COR-L47 (cell line): ENCODE results near the gene RACGAP1.

ENCODE experiments used
- DNase-seq: peaks from one replicate; lab custom pipeline; 2025; lab: John Stamatoyannopoulos, UW

The RACGAP1 gene

DNA sequence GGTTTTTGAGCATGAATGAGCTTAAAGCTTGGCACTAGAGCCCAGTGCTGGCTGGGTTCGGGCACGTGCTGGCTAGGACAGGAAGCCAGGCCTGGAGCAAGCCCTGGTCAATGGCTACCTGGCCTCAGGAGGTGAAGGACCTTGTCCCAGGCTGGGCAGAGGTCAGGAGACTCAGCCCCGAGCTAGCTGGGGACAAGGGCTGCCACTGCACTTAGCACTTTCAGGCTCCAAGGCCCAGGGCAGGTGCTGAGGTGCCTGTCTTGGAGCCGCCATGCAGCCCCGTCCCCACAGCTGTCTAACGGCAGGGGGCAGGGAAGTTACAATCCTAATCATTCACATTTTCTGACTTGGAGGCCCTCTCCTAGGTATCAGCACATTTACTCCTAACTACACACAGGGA is 56.8 kb downstream of the RACGAP1 start:
- no peak for DNase-seq

DNA sequence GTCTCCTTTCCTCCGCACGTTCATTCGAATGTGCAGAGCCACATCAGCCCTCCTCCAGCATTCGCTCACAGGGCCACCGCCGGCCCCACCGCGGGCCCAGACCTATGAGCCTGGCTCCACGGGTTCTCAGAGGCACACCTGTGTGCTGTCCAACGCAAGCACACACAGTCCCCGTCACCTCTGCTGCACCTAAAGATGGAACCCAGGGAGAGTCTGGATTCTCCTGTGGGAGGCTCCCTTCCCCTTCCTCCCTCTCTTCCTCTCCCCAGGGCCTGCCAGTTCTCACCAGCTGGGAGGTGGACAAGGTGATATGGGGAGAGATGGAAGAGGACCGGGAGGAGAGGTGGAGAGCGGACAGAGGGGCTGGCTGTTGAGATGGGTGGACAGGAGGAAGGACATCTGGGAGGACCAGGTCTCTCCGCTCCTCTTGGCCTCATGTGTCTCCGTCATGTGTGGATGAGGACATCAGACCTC is 57.5 kb downstream of the RACGAP1 start:
- DNase-seq, result no peak

DNA sequence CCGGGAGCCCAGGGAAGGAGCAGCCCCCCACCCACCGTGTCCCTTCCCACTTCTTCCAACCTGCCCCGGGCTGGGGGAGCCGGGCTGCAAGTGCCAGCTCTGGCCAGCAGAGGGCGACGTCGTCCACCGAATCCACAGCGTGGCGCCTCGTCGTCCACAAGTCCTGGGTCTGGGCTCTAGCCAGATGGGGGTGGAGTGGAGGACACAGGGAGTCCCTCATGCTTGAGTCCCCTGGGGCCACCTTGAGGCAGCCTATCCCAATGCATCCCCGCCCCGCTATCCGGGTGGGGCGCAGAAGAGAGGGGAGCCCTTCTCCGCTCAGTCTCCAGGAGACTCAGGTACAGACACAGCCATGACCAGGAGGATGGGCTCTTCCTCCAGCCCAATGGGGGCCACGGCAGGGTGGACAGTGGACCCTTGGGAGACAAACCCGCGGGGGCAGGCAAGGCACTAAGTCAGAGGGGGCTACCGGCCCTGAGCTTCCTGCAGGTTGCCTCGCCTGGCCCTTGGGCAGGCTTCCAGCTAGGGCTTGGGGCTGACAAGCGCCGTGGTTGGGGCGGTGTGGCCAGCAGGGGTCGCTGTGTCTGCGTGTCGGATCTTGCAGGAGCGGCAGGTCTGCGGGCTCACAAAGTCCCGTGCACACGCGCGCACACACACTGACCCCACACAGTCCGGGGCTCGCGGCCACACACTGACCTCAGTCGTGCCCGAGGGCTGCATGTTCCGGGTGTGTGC is 58.1 kb downstream of the RACGAP1 start:
- DNase-seq, result peak; percentile 85

DNA sequence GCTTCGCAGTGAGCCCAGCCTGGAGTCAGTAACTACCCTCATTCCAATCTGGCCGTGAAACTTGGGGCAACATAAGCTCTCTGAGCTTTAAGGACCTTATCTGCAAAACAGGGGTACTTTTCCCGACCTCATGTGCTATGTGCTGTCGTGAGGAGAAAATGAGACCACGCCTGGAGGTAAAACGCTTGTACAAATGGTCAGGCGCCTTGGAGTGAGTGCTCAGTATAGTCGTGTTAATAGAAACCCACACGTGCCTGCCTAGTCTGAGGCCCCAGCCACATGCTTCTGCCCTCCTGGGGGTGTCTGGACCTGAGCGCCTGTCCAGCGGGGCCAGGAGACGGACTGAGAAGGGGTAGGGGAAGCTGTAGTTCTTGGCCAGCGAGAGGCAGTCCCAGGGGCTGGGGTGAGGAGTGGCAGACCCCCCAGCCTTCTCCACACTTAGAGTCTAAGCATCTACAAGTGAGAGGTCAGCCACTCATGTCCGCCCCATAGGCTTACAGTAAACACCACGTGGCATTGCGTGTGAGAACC is 58.7 kb downstream of the RACGAP1 start:
- DNase-seq, result no peak

DNA sequence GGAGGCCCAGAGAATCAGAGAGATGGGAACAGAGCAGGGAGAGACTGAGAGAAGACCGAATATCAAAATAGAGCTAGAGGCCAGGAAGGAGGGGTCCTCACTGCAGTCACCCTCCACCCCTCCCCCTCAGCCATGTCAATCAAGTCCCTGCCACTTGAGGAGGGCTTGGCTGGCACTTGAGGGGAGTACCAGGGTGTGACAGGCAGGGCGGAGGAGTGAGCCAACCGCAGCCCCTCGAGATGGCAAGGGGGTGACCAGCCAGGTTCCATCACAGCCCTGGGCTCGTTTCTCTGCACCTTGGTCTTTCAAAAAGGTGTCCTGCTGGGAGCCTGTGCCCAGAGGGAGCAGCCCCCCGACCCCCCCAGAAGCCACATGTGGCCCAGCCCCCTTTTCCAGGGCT is 59.5 kb downstream of the RACGAP1 start:
- no peak for DNase-seq

DNA sequence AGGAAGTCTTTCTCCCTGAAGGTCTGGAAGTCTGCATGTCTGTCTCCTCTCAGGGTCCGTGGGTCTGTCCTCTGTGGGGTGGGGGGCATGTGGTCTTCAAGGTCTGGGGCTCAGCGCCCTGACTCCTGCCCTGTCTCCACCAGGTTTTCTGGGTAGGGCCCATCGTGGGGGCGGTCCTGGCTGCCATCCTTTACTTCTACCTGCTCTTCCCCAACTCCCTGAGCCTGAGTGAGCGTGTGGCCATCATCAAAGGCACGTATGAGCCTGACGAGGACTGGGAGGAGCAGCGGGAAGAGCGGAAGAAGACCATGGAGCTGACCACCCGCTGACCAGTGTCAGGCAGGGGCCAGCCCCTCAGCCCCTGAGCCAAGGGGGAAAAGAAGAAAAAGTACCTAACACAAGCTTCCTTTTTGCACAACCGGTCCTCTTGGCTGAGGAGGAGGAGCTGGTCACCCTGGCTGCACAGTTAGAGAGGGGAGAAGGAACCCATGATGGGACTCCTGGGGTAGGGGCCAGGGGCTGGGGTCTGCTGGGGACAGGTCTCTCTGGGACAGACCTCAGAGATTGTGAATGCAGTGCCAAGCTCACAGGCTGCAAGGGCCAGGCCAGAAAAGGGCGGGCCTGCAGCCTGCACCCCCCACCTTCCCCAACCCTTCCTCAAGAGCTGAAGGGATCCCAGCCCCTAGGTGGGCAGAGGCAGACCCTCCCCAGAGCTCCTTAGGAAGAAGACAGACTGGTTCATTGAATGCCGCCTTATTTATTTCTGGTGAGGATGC is 60.3 kb downstream of the RACGAP1 start:
- no peak for DNase-seq

DNA sequence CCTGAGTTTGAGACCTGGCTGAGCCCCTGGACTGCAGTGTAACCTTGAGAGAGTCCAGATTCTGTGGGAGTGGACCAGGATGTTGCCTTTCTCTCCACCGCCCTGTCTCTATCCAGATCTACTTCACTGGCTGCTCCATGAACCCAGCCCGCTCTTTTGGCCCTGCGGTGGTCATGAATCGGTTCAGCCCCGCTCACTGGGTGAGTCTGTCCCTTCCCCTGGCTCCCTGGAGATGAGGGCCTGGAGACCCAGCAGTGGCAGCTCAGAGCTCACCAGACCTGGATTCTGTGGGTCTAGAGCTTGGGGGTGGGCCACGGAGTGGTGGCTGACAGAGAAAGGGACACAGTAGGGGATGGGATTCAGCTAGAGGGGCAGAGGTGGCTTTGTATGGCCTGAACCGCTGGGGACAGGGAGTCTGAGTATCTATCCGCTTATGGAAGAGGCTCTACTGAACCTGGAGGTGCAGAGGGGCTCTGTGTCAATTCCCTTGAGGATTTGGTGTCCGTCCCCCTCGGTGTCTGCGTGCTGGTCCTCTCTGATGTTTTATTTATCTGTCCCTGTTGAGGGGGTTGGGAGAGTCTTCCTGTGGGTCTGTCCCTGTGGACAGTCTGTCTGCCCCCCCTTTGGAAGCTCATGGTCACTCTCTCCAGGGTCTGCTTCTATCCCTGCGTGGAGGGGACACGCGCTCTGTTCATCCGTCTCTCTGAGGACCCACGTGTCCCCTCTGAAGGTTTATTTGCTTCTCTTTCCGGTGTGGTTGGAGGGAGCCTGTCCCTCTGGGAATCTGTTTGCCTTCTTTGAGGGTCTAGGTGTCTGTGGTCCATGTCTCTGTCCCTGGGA is 61.1 kb downstream of the RACGAP1 start:
- DNase-seq, result no peak

DNA sequence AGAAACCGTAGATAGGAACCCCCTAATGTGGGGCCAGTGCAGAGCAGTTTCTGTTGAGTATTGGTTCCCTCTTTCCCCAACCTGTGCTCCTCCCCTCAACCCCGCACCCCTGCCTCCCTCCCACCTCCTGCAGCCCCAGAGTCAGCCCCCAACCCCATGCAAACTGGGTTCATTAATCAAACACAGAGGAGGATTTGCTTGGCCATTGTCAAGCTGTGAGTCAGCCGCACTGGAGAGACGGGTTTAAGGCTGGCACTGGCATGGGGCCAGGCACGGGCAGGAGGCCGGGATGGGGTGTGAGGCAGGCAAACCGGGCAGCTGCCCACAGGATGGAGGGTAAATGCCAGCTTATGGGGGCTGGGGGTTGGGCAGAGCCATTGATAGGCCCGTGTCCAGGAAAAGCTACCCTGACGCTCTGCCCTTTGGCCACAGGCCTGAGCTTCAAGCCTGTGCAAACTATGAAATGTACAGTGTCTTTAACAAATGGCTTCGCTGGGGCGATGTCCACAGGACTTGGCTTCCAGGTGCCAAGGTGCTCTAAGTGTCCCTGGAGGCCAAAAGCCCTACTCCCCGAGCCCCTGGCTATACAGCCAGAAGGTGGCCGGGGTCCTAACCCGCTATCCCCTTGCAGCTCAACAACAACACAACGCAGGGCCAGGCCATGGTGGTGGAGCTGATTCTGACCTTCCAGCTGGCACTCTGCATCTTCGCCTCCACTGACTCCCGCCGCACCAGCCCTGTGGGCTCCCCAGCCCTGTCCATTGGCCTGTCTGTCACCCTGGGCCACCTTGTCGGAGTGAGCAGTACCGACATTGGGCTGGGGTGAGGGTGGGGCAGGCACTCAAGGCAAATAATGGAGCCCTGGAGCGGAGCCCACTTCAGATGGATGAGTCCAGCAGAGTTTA is 62.2 kb downstream of the RACGAP1 start:
- peak; percentile 85 for DNase-seq

DNA sequence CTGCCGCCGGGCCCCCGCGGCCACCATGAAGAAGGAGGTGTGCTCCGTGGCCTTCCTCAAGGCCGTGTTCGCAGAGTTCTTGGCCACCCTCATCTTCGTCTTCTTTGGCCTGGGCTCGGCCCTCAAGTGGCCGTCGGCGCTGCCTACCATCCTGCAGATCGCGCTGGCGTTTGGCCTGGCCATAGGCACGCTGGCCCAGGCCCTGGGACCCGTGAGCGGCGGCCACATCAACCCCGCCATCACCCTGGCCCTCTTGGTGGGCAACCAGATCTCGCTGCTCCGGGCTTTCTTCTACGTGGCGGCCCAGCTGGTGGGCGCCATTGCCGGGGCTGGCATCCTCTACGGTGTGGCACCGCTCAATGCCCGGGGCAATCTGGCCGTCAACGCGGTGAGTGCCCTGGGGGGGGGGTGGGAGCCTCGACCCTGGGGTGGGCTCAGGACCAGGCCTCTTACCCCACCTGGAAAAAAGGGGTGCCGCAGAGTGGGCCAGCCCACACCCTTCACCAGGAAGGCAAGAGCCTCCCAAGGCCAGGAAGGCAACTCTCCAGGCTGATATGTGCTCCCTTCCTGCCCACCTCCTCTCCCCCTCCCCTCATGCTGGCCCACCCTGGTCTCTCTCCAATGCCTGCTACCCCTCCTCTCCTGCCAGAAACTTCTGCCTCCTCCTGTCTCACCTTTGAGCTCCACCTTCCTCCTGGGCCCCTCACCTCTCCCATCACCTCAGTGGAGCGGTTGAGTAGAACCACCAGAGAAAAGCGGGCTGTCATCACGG is 63.1 kb downstream of the RACGAP1 start:
- DNase-seq, result no peak

DNA sequence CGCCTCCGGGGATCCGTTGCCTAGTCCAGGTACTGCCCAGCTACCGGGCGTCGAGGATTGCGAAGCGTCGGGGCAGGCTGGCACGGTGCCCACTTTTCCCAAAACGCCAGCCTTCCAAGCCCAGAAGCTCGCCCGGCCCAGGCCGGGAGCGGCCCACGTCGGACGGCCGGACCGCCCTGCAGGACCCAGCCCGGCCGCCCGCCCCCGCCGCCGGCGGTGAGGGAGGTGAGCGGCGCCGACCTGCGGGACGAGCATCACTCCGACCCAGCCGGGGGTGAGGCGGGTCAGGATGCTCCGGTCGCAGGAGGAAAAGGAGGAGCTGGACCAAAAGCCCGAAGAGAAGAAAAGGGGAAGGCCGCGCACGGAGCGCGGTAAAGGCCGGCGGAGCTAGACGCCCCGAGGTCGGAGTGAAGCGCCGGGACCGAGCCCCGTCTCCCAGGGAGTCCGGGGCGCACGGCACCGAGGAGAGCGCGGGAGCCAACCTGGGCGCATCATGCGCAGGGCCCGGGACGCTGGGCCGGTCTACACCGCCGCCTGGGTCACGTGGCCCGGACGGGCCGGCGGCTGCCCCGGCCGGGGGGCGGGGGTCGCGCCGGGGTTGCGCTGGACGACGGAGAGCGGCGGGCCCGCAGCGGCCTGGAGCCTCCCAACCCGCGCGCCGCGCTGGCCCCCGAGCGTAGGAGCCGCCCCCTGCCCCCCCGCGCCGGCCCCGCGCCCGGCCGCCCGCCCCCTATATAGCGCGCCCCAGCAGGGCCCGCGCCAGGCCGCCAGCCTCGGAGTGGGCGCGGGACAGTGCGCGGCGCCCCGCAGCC is 64.0 kb downstream of the RACGAP1 start, which contains the start of gene AQP5:
TSS of gene AQP5 (plus strand) at position 762 of the 812 bp plus-strand sequence. CDS start 146 bp downstream, outside the sequence.
- DNase-seq, result no peak

DNA sequence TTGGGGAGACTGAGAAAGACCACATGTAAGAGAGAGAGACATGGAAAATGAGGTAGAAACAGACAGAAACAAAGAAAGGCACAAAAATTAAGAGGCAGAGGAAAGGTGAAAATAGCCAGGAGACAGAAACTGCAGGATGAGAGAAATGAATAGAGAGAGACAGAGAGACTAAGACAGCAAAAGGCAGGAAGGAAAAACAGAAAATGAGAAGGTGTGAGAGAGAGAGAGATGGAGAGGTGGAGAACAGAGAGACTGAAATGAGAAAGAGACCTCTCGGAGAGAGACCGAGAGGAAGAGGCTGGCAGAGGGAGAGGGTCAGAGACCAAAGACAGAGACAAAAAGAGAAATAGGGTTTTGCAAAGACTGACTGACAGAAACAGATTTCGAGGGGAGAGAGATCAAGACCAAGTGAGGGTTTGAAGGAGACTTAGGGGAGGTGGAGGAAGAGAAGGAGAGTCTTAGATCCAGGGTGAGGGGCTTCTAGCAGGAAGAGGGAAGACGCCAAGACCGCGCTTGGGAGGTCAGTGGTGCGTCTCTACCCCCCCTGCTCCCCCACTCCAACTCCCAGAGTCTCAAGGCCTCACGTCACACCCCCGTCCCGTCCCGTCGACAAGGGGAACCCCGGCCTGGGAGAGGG is 64.7 kb downstream of the RACGAP1 start:
- no peak for DNase-seq

DNA sequence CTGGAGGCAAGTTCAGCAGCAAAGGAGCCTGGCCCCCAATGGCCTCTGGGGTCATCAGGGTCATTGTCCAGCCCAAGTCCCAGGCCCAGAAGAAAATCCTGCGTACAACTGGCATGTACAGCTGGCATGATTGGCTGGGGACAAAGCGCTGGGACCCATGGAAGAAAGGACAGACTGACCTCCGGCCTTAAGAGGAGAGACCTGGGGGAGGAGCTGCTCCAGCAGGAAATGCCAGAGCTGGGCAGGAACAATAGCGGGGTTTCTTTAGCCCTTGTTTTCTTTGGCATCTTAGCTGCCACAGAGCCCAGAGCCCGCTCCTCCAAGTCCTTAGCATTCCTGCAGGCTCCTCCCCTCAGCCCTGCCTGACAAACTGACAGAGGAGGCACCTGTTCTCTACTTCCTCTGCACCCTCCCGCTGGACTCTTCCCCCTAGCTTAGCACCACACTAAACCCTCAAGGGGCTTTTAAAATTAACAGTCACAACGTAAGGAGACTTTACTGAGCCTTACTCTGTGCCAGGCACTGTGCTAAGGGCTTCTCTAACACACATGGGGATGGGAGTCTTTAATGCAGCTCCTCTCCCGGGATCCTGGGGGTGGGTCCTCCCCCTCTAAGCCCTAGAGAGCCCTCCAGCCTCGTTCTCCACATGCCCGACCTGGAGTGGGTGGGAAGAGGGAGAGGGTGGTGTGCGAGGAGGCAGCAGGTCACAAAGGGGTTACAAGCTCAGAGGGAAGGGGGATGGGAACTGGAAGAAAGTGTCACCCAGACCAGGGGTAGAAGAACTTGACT is 65.4 kb downstream of the RACGAP1 start:
- DNase-seq, result no peak

DNA sequence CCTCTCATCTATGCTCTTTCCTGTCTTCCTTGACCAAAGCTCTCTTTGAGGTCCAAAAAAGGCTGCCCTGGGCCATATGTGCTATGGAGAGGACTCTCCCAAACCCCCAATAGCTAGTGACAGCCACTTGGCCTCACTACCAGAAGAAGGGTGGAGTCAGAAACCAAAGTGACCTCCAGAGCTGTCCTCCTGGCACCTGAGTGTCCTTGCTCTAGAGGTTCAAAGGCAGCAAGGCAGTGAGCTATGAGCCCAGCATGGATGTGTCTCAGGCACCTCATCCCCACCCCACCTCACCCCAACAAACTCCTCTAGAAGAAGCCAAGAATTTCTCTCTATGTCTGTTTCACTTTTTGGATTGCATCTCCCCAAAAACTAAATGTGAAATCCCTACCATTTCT is 67.7 kb downstream of the RACGAP1 start:
- DNase-seq, result no peak

DNA sequence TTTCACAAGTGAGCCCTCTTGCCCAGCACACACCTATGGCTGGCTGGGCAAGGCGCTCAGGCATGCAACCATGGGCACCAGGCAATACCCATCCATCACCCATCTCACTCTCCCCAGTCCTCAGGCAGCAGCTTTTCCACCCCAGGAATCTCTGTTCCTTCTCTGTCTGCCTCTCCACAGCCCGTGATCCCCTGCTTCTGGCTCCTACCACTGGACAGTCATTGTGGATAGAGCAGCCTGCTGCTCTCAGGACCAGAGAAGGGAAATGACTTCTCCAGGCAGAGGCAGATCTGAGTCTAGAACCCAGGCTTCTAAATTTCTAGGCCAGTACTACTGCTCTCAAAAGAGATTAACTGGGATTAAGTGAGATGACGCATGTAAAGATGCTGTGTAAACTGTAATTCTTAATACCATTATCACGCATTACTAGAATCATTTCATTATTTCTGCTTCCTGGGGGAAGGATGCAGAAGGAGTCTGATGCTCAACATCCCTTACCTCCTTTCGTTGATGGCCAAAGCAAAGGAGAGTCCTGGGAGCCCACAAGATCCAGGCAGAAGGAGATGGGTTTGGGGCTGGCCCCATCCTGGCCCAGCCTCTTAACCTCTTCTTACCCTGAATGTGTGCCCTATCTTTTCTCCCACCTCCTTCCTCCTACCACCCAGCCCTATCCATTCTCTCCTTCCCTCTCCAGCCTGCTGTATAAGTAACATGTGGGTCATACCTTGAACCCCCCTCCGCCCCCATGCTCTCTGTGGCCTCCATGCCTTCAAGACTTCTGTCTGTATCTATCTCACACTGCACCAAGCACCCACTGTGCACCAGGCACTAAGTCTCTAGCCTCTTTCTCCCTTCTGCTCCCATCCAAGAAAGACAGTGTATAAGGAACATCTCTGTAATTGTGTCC is 68.4 kb downstream of the RACGAP1 start:
- no peak for DNase-seq

DNA sequence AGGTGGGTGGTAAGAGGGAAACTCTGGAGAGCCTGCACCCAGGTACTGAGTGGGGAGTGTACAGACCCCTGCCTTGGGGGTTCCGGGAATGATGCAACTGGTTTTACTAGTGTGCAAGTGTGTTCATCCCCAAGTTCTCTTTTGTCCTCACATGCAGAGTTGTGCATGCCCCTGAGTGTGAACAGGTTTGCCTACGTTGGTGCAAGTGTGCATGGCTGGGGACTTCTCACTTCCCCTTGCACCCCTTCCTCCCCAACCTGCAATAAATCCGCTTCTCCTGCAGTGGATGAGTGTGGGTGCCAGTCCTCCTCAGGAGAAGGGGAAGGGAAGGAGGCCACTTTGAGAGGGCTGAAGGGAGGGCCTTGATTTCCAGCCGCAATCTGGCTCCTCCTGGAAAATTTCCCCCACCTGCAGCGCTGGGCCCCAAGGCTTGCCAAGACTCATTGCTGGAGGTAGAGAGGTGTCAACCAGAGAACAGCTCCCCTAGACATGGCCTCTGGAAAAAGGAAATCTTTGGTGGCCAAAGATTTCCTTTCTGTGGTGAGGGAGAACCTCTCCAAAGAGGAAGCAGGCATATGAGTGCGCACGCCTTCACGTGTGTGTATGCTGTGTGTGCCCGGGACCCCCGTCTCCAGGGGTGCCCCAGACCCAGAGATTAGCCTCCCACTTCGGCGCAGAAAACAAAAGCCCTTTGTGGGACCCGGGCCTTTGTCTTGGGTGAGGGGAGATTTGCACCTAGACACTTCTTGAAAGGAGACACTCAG is 69.2 kb downstream of the RACGAP1 start:
- no peak for DNase-seq
